Activated T-helper 1 cell treated with anti-CD3 and anti-CD28 coated beads, Interleukin-12 subunit alpha, Interleukin-12 subunit beta, Interleukin-2, Interleukin-4 antibody, amounts not matched to agents 30 ng/mL and 10 ng/mL and 1 ng/mL, durations not matched to agents 14 hours and 24 hours and 36 hours (primary cell): ENCODE results near the gene SPAG16. TPM values are rescaled to one million over a fixed set of nuclear protein-coding genes. Genes with fewer than 3 reads are reported as not detected.
"Not testable (repeated sequence)": the region's sequence is repeated elsewhere in the genome, so short reads cannot be mapped to it uniquely, and the experiment has no call there.

Source experiments
- DNase-seq: peaks from one replicate; pipeline ENCODE4 v3.0.0; 2021; ENCODE audit warnings: low spot score
- H3K27ac Mint-ChIP-seq: one replicate; pipeline ENCODE4 v1.8.0; 2021; ENCODE audit warnings: mild to moderate bottlenecking, mixed read lengths
- H3K27me3 Mint-ChIP-seq: one replicate; pipeline ENCODE4 v1.8.0; 2022; ENCODE audit warnings: mild to moderate bottlenecking, moderate library complexity, mixed read lengths; ENCODE audit not compliant: insufficient read depth
- H3K36me3 Mint-ChIP-seq: one replicate; pipeline ENCODE4 v1.8.0; 2021; ENCODE audit warnings: low read depth, mixed read lengths
- H3K4me1 Mint-ChIP-seq: one replicate; pipeline ENCODE4 v1.8.0; 2021; ENCODE audit warnings: low read depth, mixed read lengths
- H3K4me3 Mint-ChIP-seq: one replicate; pipeline ENCODE4 v1.8.0; 2021; ENCODE audit warnings: mild to moderate bottlenecking, moderate library complexity, mixed read lengths
- H3K9me3 Mint-ChIP-seq: one replicate; pipeline ENCODE4 v1.8.0; 2021; ENCODE audit warnings: mixed read lengths
- intact Hi-C: fragments of 100-400 bp; cut with micrococcal nuclease; formaldehyde crosslinking; loops from one replicate; pipeline ENCODE4 v1.15.1; 2024
- total RNA-seq: library from RNA; stranded (reverse); gene quantifications from 2 replicates; pipeline ENCODE4 v1.2.3, GENCODE V29; 2022

SPAG16 gene
- total RNA-seq, 1 donor from 2014 or later: 7.3 TPM

DNA sequence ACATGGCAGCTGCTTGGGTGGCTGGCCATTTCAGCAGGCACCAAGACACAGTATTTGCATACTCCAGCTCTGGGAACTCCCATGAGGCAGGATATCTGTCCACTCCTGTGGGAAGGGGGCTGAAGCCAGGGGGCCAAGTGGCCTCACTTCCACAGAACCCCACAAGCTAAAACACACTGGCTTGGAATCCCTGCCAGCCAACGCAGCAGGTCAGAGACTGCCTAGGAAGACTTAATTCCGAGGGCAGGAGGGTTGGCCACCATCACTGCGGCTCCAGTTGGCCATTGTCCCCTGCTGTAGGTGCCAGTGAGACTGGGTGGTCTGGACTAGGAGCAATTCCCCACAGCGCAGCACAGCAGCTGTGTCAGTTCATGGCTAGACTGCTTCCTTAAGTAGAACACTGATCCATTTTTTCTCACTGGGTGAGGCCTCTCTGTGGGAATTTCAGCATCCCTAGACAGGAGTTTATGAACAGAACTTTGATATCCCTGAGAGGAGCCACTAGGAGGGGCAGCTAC is 52.0 kb downstream of the SPAG16 start:
- Mint-ChIP-seq H3K36me3 (no peaks in the 10 kb centered on the region), H3K27ac (no peak overlapping the region), H3K4me1 (no peaks in the 10 kb centered on the region), H3K9me3 (peaks cover 25% of the 10 kb centered on the region), H3K27me3 (no peaks in the 10 kb centered on the region), H3K4me3 (no peak overlapping the region)
- no peak for DNase-seq
- intact Hi-C loops: no loop called here

DNA sequence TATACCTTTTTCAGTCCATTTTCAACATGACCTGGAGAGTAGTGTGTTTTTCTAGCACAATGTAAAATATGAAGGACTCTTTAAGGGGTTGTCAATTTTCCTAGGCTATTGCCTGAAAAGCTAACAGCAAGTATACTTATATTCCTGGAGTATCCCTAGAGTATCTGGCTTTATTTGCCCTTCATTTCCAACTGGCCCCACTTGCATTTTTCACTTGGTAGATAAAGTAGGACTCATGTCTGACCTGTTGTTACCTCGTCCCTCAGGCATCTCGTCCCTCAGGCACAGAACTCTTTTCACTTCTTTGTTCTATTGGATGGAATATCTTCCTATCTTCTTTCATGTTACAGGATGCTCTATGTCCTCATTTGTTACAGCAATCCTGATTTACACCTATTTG is 69.2 kb downstream of the SPAG16 start:
- Mint-ChIP-seq H3K27ac (no peak overlapping the region), H3K27me3 (no peaks in the 10 kb centered on the region), H3K4me3 (no peak overlapping the region), H3K9me3 (peaks cover 4% of the 10 kb centered on the region), H3K36me3 (no peaks in the 10 kb centered on the region), H3K4me1 (no peaks in the 10 kb centered on the region)
- intact Hi-C loops: no loop called here
- DNase-seq: no peak

DNA sequence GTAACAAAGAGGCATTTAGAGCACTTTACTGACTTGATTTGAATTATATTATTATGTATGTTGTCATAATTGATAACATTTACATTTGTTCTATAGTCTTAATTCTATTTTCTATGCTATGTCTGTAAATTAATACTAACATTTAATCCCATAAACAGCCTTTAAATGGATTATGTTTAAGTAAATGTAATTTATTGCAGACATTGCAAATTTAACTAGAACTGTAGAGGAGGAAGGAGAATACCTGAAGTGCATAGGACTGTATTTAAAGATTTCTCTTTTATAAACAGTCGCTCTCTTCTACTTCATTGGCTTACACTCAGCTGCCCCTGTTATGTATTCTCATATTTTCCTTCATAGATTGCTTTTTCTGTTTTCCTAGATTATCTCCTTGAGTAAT is 92.4 kb downstream of the SPAG16 start:
- intact Hi-C loops: no loop called here
- no peak for DNase-seq
- Mint-ChIP-seq H3K4me3 (no peak overlapping the region), H3K9me3 (no peaks in the 10 kb centered on the region), H3K27ac (no peak overlapping the region), H3K27me3 (no peaks in the 10 kb centered on the region), H3K36me3 (no peaks in the 10 kb centered on the region), H3K4me1 (no peaks in the 10 kb centered on the region)

DNA sequence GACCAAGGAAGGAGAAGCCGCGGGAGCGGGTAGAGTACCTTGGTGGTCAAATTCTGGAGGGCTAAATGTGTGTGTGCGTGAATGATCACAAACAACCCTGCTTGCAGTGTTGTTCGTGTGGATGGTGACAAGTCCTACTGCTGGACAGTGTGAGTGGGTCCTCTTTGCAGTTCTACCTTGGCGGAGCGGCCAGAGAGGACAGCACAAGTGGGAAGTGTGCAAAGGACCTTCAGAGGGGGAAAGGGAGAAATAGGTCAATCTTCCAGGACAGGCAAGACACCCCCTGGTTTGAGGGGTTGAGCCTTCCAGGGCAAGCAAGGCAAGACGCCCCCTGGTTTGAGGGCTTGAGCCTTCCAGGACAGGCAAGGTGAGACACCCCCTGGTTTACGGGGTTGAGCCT is 122.8 kb downstream of the SPAG16 start:
- DNase-seq, H3K36me3 Mint-ChIP-seq, H3K27ac Mint-ChIP-seq, H3K27me3 Mint-ChIP-seq, H3K4me1 Mint-ChIP-seq, intact Hi-C loops, H3K4me3 Mint-ChIP-seq, H3K9me3 Mint-ChIP-seq: not testable (repeated sequence)

DNA sequence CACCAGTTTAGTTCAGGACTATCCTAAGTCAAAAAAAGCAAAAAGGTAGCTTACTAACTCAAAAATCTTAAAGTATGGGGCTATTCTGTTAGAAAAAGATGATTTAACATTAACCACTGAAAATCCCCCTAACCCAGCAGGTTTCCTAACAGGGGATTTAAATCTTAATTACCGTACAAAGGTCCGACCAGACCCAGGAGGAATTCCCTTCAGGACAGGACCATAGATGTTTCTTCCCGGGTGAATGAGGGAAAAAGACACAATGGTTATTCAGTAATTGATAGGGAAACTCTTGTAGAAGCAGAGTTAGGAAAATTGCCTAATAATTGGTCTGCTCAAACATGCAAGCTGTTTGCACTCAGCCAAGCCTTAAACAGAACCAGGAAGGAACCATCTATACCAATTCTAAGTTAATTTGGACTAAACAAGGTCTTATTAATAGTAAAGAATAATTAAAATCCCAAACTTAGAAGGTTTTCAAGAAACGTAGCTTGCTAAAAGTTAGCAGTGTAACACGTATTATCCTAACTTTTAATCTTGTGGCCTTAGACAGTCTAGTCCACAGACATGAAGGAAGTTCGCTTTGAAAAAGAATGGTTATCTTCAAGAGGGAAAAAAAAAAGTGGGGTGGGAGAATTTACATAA is 124.3 kb downstream of the SPAG16 start:
- H3K27me3 Mint-ChIP-seq, H3K9me3 Mint-ChIP-seq, H3K4me1 Mint-ChIP-seq, H3K36me3 Mint-ChIP-seq, H3K27ac Mint-ChIP-seq, DNase-seq, intact Hi-C loops, H3K4me3 Mint-ChIP-seq: not testable (repeated sequence)

DNA sequence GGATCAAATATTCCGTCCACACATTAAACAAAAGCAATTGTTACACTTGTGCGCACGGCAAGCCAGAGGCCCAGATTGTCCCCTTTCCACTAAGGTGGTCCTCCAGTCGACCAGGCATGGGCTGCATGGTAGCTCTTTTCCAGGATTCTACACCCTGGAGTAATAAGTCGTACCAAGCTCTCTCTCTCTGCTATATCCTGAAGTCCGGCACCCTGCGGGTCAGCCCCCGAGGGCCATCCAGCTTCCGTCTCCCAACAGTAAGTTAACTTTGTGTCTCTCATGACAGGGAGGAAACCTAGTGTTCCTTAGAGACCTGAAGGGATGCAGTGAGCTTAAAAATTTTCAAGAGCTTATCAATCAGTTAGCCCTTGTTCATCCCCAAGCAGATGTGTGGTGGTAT is 126.4 kb downstream of the SPAG16 start:
- H3K4me3 Mint-ChIP-seq, H3K36me3 Mint-ChIP-seq, H3K27me3 Mint-ChIP-seq, H3K4me1 Mint-ChIP-seq, H3K9me3 Mint-ChIP-seq, intact Hi-C loops, H3K27ac Mint-ChIP-seq, DNase-seq: not testable (repeated sequence)

DNA sequence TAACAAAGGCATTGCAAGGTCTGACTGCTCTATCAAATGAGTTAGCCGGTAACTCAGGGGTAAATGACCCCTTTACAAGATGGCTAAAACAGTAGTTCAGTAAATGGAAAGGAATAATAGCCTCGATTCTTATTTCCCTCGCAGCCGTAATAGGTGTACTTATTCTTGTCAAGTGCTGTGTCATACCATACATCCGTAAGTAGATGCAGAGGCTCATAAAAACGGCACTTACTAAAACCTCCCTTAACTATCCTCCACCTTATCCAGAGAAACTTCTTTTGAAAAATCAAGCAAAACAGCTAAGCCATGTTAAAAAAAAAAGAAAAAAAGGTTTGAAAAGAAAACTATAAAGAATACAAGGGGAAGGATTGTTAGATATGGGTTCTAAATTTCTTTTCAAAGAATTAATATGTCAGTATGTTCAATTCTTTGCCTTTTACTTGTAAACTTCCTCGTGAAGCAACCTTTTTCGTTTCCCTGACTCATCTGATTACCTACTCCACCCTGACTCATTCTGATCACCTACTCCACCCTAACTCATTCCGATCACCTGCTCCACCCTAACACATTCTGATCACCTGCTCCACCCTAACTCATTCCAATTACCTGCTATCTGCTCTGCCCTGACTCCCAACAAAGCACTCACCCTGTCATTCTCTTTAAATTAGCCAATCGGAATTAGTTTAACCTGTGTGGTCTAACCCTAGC is 127.5 kb downstream of the SPAG16 start:
- no peaks in the 10 kb centered on the region for H3K9me3 Mint-ChIP-seq
- no peaks in the 10 kb centered on the region for H3K27me3 Mint-ChIP-seq
- no peak overlapping the region for H3K4me3 Mint-ChIP-seq
- no peaks in the 10 kb centered on the region for H3K4me1 Mint-ChIP-seq
- no peak overlapping the region for H3K27ac Mint-ChIP-seq
- DNase-seq: no peak
- intact Hi-C loops: no loop called here
- H3K36me3 Mint-ChIP-seq: no peaks in the 10 kb centered on the region

DNA sequence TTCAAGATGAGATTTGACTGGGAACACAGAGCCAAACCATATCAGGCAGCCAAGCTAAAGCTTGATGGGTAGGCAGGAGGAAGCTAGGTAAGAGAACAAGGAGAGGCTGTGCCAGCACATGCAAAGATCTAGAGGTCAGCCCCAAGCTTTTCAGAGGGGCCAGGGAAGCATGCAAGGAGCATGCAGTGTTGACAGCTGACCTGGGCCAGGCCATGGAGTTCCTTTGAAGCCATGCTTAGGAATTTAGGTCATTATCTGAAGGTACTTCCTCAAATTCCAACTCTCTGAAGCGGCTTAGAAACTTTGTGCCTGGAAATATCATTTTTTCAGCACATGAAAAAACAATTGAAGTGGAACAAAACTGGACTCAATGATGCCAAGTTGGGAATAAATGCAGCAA is 130.8 kb downstream of the SPAG16 start:
- Mint-ChIP-seq H3K27ac (no peak overlapping the region), H3K4me3 (no peak overlapping the region), H3K36me3 (no peaks in the 10 kb centered on the region), H3K27me3 (no peaks in the 10 kb centered on the region), H3K4me1 (no peaks in the 10 kb centered on the region), H3K9me3 (no peaks in the 10 kb centered on the region)
- DNase-seq: no peak
- intact Hi-C loops: no loop called here

DNA sequence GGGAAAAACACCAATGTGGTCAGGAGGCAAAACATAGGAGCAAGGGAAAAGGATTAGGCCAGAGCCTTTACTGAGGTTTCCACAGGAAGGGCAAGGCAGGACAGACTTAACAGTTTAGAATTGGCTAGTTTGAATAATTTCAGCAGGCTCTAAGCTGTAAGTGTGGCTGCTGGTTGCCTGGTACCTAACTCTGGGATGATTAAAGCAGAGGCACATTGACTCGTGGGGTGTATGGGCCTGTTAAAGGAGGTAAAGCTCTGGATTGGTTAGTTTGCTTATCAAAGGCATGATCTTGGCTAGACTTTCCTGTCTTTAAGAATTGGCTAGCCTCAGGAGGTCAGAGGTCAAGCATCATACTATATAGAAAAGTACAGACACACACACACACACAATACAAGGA is 132.6 kb downstream of the SPAG16 start:
- no peak for DNase-seq
- intact Hi-C loops: no loop called here
- Mint-ChIP-seq H3K4me3 (no peak overlapping the region), H3K27ac (no peak overlapping the region), H3K27me3 (no peaks in the 10 kb centered on the region), H3K4me1 (no peaks in the 10 kb centered on the region), H3K36me3 (no peaks in the 10 kb centered on the region), H3K9me3 (no peaks in the 10 kb centered on the region)

DNA sequence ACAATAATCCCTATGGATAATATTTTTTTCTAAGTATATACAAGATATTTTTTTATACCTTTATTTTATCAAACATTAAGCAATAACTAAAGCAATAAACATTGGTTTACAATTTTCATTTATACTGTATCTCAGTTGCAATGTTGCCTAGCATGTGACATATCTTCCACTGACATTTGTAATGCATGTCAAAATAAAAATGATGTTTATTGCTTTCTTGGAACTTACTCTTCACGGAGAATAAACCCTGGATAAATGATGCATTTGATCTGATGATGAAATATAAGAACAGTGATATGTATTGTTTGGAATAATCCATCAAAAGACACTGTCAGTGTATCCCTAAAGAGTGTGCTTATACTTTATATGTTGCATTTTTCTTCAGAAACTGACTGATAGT is 135.7 kb downstream of the SPAG16 start:
- no peaks in the 10 kb centered on the region for H3K27me3 Mint-ChIP-seq
- no peak overlapping the region for H3K27ac Mint-ChIP-seq
- no peak for DNase-seq
- no peaks in the 10 kb centered on the region for H3K4me1 Mint-ChIP-seq
- no peak overlapping the region for H3K4me3 Mint-ChIP-seq
- no peaks in the 10 kb centered on the region for H3K36me3 Mint-ChIP-seq
- H3K9me3 Mint-ChIP-seq: no peaks in the 10 kb centered on the region
- intact Hi-C loops: no loop called here

DNA sequence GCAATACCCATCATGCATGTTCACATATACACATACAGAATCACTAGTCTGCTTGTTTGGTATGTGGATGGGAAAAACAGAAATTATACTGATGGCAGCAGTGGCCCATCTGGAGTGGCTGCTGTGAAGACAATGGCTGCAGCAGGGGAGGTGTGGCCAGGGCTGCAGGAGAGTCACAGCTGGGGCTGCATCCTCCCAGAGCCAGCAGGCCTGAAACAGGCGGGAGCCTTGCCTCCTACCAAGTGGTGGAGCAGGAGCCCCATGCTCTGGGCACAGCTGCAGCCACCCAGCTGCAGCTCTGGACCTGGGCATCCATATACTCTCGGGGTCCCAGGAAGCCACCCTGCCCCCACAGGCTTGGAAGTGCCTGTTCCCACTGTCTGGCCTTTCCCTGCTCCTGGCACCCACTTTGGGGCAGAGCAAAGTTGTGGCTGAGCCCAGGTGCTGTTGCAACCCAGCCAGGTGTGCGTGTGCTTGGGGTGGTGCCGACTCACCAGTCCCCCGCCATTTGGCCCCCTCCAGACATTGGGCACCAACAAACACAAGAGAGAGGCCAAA is 136.6 kb downstream of the SPAG16 start:
- Mint-ChIP-seq H3K4me3 (no peak overlapping the region), H3K27ac (no peak overlapping the region), H3K4me1 (no peaks in the 10 kb centered on the region), H3K27me3 (no peaks in the 10 kb centered on the region), H3K9me3 (no peaks in the 10 kb centered on the region), H3K36me3 (no peaks in the 10 kb centered on the region)
- no peak for DNase-seq
- intact Hi-C loops: no loop called here

DNA sequence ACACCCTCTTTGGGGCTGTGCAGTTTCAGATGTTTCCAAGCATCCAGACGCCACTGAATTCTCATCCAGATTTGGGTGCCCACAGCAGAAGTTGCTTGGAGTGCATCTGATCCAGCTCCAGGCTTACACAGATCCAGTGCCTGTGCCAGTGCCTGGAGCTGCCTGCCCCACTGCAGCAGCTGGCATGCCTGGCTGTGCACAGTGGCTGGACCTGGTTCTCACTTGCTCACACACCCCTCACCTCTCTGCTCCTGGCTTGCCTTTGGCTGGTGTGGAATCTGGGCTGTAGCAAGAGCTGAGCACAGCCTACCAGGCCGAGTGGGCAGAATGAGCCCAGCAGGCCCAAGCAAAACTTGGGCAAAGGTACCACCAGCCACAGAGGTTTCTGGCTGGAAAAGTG is 137.9 kb downstream of the SPAG16 start:
- H3K36me3 Mint-ChIP-seq: no peaks in the 10 kb centered on the region
- no peaks in the 10 kb centered on the region for H3K27me3 Mint-ChIP-seq
- no peak for DNase-seq
- no peak overlapping the region for H3K27ac Mint-ChIP-seq
- intact Hi-C loops: no loop called here
- no peak overlapping the region for H3K4me3 Mint-ChIP-seq
- no peaks in the 10 kb centered on the region for H3K9me3 Mint-ChIP-seq
- no peaks in the 10 kb centered on the region for H3K4me1 Mint-ChIP-seq

DNA sequence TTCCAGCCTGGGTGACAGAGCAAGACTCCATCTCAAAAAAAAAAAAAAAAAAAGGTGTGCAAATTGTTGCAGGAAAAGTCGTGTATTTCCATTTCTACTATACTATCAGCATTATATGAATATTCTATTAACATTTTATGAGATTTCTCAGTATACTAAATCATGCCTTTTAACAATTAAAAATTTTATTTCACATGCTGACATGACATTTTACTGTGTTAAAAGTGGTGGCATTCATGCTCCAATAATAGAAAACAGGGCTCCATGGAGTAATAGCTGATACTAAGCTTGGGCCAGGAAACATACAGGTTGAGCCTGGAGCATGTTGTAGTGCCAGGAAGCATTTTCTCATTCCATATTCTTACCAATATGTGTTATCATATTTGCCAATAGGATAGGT is 141.4 kb downstream of the SPAG16 start:
- no peaks in the 10 kb centered on the region for H3K27me3 Mint-ChIP-seq
- no peak for DNase-seq
- H3K9me3 Mint-ChIP-seq: peaks cover 10% of the 10 kb centered on the region
- H3K4me3 Mint-ChIP-seq: no peak overlapping the region
- H3K36me3 Mint-ChIP-seq: no peaks in the 10 kb centered on the region
- H3K4me1 Mint-ChIP-seq: no peaks in the 10 kb centered on the region
- intact Hi-C loops: no loop called here
- no peak overlapping the region for H3K27ac Mint-ChIP-seq
